Measurements from ENCODE around the gene THSD7A.

THSD7A gene

GRCh38 chr7:11810043-11810625 lies 21.9 kb downstream of the THSD7A start:
- no peak for DNase-seq (ENCODE audit: low read depth in 3 of 3)

- DNase-seq (ENCODE audit: low read depth in 3 of 3), result no peak
Measured at GRCh38 chr7:11807000-11807399, 25.0 kb downstream of the THSD7A start.

DNA sequence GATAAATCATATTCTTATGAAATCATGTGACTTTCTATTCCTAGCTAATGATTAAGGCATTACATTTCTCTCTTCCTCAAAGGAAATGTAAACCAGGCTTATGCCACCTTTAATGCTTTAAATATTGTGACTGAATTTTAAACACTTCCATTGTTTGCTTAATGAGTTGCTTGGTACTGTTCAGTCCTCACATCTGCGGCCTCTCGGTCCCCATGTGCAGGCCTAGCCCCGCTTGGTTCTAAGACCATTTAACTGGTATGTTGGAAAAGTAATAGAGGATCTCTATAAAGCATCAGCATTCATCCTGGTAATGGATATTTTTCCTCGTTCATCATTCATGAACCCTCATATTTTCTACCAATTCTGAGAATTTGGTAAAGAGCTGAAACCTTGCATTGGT lies 27.4 kb downstream of the THSD7A start:
- no peak for DNase-seq (ENCODE audit: low read depth in 3 of 3)

GRCh38 chr7:11795231-11795630 lies 36.8 kb downstream of the THSD7A start:
- no peak for DNase-seq (ENCODE audit: low read depth in 3 of 3)

DNA sequence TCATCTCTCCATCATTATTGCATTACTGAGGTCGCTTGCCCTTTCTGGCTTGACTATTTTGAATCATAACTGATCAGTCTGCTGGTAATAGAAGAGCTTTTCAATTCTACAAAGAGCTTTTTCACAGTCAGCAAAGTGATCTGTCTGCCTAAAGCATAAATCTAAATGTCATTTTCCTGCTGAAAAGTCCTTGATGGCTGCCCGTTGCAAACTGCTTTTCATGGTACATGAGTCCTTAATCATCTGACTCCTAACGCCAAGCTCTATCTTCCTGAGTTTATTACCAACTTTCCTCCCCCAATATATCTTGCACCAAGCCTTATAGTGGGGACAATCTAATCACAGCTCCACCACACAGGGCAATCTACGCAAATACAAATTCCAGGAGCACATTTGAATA lies 39.8 kb downstream of the THSD7A start:
- DNase-seq (ENCODE audit: low read depth in 3 of 3), result no peak

DNA sequence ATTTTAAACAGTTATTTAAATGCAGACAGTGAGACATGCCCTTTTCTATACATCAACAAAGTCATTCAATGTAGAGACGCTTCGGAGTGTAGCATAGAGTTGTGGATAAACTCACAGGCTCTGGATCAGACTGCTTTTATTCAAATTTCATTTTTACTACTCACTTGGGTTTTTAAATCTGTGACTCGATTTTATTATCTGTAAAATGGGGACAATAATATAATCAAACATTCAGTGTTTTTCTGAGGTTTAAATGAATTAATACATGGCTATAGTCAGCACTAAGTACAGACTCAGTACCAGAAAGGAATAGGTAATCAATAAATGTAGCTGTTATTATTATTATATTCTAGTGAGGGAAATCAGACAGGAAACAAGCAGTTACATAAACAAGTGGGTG lies 43.4 kb downstream of the THSD7A start:
- DNase-seq (ENCODE audit: low read depth in 3 of 3), result no peak

GRCh38 chr7:11787534-11787933 lies 44.5 kb downstream of the THSD7A start:
- DNase-seq (ENCODE audit: low read depth in 3 of 3), result no peak

GRCh38 chr7:11786186-11786585 lies 45.8 kb downstream of the THSD7A start:
- DNase-seq (ENCODE audit: low read depth in 3 of 3), result no peak

DNA sequence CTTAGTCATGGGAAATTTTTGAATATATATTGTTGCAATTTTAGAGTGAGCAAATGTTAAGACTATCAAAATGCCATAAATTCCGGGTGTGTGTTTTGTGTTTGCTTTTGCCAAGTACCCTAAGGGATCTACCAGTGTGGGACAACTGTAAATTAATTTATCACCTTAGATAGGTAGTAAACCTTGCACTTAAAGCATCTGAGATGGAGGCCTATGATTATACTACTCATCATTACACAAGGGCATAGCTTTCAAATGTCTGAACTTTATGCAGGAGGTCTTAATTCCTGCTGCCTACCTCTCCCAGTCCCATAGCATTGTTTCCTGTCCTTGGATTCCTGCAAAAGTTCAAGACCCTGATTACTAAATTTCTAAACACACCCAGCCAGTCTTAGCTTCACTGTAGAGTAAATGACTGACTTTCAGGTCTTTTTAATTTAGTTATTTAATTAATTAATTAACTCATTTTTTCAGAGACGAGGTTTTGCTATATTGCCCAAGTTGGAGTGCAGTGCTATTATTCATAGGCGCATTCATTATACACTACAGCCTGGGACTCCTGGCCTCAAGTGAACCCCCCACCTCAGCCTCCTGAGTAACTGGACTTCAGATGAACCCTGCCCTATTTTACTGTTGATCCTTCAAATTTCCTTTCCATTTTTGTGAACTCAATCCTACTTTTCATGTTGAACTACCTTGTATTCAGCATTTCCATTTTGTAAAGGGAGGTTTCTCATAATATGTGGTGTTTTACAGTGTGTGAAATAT lies 47.0 kb downstream of the THSD7A start:
- no peak for DNase-seq (ENCODE audit: low read depth in 3 of 3)

DNA sequence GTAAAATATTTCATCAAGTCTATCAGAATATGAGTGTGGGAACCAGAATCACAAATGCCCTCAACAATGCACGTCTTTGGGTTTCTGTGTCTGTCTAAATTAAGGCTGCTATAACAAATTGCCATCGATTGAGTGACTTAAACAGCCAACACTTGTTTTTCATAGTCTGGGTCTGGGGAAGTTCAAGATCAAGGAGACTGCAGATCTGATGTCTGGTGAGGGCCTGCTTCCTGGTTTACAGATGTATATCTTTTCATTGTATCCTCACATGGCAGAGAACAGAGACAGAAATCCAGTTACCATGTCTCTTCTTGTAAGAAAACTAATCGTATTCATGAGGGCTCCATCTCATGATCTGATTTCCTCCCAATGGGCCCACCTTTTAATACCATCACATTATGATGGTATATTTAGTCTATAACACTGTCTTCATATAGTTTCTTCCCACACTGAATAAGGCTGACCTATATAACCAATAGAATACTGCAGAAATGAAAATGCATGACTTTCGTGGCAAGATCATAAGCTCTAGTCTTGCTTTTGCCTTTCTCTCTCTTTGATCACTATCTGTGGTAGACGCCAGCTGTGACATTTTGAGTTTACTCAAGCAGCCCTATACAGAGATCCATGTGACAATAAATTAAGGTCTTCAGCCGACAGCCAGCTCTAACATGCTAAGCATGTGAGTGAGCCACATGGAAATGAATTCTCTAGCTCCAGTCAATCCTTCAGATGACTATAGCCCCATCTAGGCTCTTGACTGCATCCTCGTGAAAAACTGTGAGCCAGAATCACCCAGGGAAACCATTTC lies 51.9 kb downstream of the THSD7A start:
- DNase-seq (ENCODE audit: low read depth in 3 of 3), result no peak

- DNase-seq (ENCODE audit: low read depth in 3 of 3), result no peak
Measured at GRCh38 chr7:11776039-11776438, 56.0 kb downstream of the THSD7A start.

GRCh38 chr7:11775401-11775800 lies 56.6 kb downstream of the THSD7A start:
- DNase-seq (ENCODE audit: low read depth in 3 of 3), result no peak

DNA sequence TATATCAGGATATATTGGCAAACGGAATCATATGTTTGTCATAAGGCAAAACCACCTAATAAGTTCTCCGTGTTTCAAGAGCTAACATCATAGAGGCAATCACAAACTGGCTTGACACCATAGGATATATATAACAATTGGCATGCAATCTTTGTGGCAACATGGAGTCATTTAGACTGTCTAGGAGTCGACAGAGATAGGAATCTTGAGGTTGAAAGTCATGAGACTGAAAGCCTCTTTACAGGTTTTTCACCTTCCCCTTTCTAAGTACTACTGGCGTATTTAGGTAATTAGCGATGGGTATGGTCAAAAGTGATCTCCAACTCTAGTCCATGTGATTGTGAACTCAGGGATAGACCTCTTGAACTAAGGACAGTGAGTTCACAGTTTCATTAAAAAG lies 63.7 kb downstream of the THSD7A start:
- no peak for DNase-seq (ENCODE audit: low read depth in 3 of 3)

- DNase-seq (ENCODE audit: low read depth in 3 of 3), result no peak
Measured at GRCh38 chr7:11767148-11767547, 64.8 kb downstream of the THSD7A start.

GRCh38 chr7:11760372-11760771 lies 71.6 kb downstream of the THSD7A start:
- no peak for DNase-seq (ENCODE audit: low read depth in 3 of 3)

- no peak for DNase-seq (ENCODE audit: low read depth in 3 of 3)
Measured at GRCh38 chr7:11758627-11759111, 73.3 kb downstream of the THSD7A start.

- no peak for DNase-seq (ENCODE audit: low read depth in 3 of 3)
Measured at GRCh38 chr7:11757153-11757552, 74.8 kb downstream of the THSD7A start.

DNA sequence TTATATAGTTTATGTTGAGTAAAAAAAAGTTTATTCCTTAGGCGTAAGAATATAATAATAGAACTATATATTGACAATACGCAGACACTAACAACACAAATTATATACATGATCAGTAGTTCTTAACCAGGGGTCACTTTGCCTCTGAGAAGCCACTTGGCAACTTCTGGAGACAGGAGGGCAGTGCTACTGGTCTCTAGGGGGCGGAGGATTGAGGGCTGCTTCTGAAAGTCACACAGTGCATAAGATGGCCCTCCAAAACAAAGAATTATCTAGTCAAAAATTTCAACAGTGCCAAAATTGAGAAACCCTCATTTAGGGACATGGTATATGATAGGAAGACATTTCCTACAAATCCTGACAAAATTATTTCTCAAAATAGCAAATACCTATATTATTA lies 77.1 kb downstream of the THSD7A start:
- DNase-seq (ENCODE audit: low read depth in 3 of 3), result no peak

GRCh38 chr7:11754123-11754522 lies 77.9 kb downstream of the THSD7A start:
- DNase-seq (ENCODE audit: low read depth in 3 of 3), result no peak

- no peak for DNase-seq (ENCODE audit: low read depth in 3 of 3)
Measured at GRCh38 chr7:11753433-11753832, 78.6 kb downstream of the THSD7A start.

- no peak for DNase-seq (ENCODE audit: low read depth in 3 of 3)
Measured at GRCh38 chr7:11751807-11752389, 80.1 kb downstream of the THSD7A start.

DNA sequence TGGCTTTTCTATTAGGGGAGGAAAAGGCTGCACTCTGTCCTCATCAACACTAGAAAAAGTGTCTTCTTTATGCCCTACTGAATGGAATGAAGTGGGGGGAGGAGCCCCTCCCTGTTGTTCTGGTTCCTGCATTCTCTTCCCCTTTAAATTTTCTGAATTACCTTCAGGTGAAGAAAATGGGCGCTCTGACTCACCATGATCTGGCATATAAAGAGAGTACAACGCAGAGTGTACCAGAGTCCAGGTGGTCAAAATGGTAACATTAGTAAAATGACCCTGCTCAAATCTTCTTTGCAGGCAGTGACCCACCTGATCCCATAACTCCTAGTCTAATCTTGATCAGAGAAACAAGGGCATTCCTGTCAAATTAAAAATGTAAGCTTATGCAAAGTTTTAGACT lies 80.7 kb downstream of the THSD7A start:
- no peak for DNase-seq (ENCODE audit: low read depth in 3 of 3)

All from stimulated activated CD4-positive, alpha-beta T cell treated with anti-CD3 and anti-CD28 coated beads, TNF-alpha, amount 100 ng/mL, for 24 hours (primary cell).